Measurements from ENCODE around the gene CHIC2. TPM values are rescaled to one million over a fixed set of nuclear protein-coding genes. Genes with fewer than 3 reads are reported as not detected.
A peak's percentile ranks its signal among the peaks of the same experiment; 100 is the strongest.

CHIC2 gene
- polyA plus RNA-seq, 1 donor (not counting 4 experiments of a cell fraction or from before 2014, with no cell fraction given): 21.9 TPM

- H3K4me2 ChIP-seq (ENCODE audit: control insufficient read depth, extremely low read depth, insufficient read depth, low read depth, low read length): peak overlapping the region; percentile 49
- no peaks in the 10 kb centered on the region for H3K9me1 ChIP-seq (ENCODE audit: control insufficient read depth, extremely low read depth, insufficient read depth, low read length)
- DNase-seq (ENCODE audit: low read depth, low spot score) (no peak), FAIRE-seq (no peak)
- peaks cover 0 to 4% of the 10 kb centered on the region in 2 experiments for H3K36me3 ChIP-seq (ENCODE audit: control insufficient read depth in 2 of 2, extremely low read depth in 1 of 2, insufficient read depth in 2 of 2, low read length in 2 of 2)
- H3K9ac ChIP-seq (ENCODE audit: control insufficient read depth, extremely low read depth, insufficient read depth, low read length): no peak overlapping the region
- no peaks in the 10 kb centered on the region for H4K20me1 ChIP-seq (ENCODE audit: control insufficient read depth, extremely low read depth, insufficient read depth, low read length)
- dilution Hi-C loops (cut with MboI; ENCODE audit: extremely low pct_ligation_motif_present, low sequenced_read_pairs): no loop called here
- no peak overlapping the region for H2AFZ ChIP-seq (ENCODE audit: control insufficient read depth, low read length)
- H3K27ac ChIP-seq (ENCODE audit: control insufficient read depth, insufficient read depth, low read length): no peak overlapping the region
- H3K27me3 ChIP-seq (ENCODE audit: control insufficient read depth, extremely low read depth, insufficient read depth, low read length): no peaks in the 10 kb centered on the region
- H3K79me2 ChIP-seq (ENCODE audit: control insufficient read depth, insufficient read depth, low read length): peaks cover 92% of the 10 kb centered on the region
- no peak for TF ChIP-seq EZH2 (IDR thresholded peaks at IDR 0.05; ENCODE audit: low read length)
- TF ChIP-seq CTCF (optimal IDR thresholded peaks at IDR 0.05 in 1 of 3, IDR thresholded peaks at IDR 0.05 in 1 of 3, conservative IDR thresholded peaks at IDR 0.05 in 1 of 3; ENCODE audit: extremely low read depth in 1 of 3, insufficient read depth in 2 of 3, low read length in 3 of 3): no peak
- peaks cover 20% of the 10 kb centered on the region for H3K4me1 ChIP-seq (ENCODE audit: control insufficient read depth, extremely low read depth, insufficient read depth, low read length)
- H3K9me3 ChIP-seq (ENCODE audit: control insufficient read depth, low read depth, low read length): no peaks in the 10 kb centered on the region
- no peak overlapping the region for H3K4me3 ChIP-seq (ENCODE audit: control insufficient read depth in 2 of 3, extremely low read depth in 1 of 3, insufficient read depth in 2 of 3, low read depth in 1 of 3, low read length in 3 of 3)
Observed at GRCh38 chr4:54060116-54060515, 4.3 kb downstream of the CHIC2 start.

GRCh38 chr4:54058171-54058570 lies 6.2 kb downstream of the CHIC2 start:
- Histone ChIP-seq H3K4me3 (ENCODE audit: control insufficient read depth in 2 of 3, extremely low read depth in 1 of 3, insufficient read depth in 2 of 3, low read depth in 1 of 3, low read length in 3 of 3) (no peak overlapping the region), H3K9me3 (ENCODE audit: control insufficient read depth, low read depth, low read length) (no peaks in the 10 kb centered on the region), H4K20me1 (ENCODE audit: control insufficient read depth, extremely low read depth, insufficient read depth, low read length) (no peaks in the 10 kb centered on the region), H3K9me1 (ENCODE audit: control insufficient read depth, extremely low read depth, insufficient read depth, low read length) (no peaks in the 10 kb centered on the region), H3K36me3 (ENCODE audit: control insufficient read depth in 2 of 2, extremely low read depth in 1 of 2, insufficient read depth in 2 of 2, low read length in 2 of 2) (peaks cover 0 to 4% of the 10 kb centered on the region in 2 experiments), H3K9ac (ENCODE audit: control insufficient read depth, extremely low read depth, insufficient read depth, low read length) (no peak overlapping the region), H3K79me2 (ENCODE audit: control insufficient read depth, insufficient read depth, low read length) (peaks cover 99% of the 10 kb centered on the region), H3K4me1 (ENCODE audit: control insufficient read depth, extremely low read depth, insufficient read depth, low read length) (peaks cover 16% of the 10 kb centered on the region), H2AFZ (ENCODE audit: control insufficient read depth, low read length) (no peak overlapping the region), H3K27ac (ENCODE audit: control insufficient read depth, insufficient read depth, low read length) (no peak overlapping the region), H3K27me3 (ENCODE audit: control insufficient read depth, extremely low read depth, insufficient read depth, low read length) (no peaks in the 10 kb centered on the region), H3K4me2 (ENCODE audit: control insufficient read depth, extremely low read depth, insufficient read depth, low read depth, low read length) (no peak overlapping the region)
- dilution Hi-C loops (cut with MboI; ENCODE audit: extremely low pct_ligation_motif_present, low sequenced_read_pairs): no loop called here
- FAIRE-seq: no peak
- TF ChIP-seq CTCF (optimal IDR thresholded peaks at IDR 0.05 in 1 of 3, IDR thresholded peaks at IDR 0.05 in 1 of 3, conservative IDR thresholded peaks at IDR 0.05 in 1 of 3; ENCODE audit: extremely low read depth in 1 of 3, insufficient read depth in 2 of 3, low read length in 3 of 3): no peak
- no peak for TF ChIP-seq EZH2 (IDR thresholded peaks at IDR 0.05; ENCODE audit: low read length)
- no peak for DNase-seq (ENCODE audit: low read depth, low spot score)
